GM10248 (cell line): ENCODE results near the gene PLSCR1.

Experiments
- CTCF ChIA-PET: fragments of 300-600 bp; sonication (Branson Sonifier 250); formaldehyde crosslinking; extraction: SDS; loops from one replicate; lab custom pipeline; 2021; ENCODE audit warnings: antibody characterized with exemption; lab: Yijun Ruan, JAX
- POLR2A ChIA-PET: fragments of 350-650 bp; sonication (Branson Sonifier 250); formaldehyde crosslinking; extraction: SDS; loops from one replicate; lab custom pipeline; 2020; ENCODE audit warnings: antibody characterized with exemption; lab: Yijun Ruan, JAX
- DNase-seq: peaks from one replicate; pipeline ENCODE4 v3.0.0; 2012; ENCODE audit errors: extremely low spot score
- TF ChIP-seq, protein P1 (sequence below): IDR thresholded peaks from 2 replicates; pipeline ENCODE4 v1.5.1; 2012; ENCODE audit warnings: mild to moderate bottlenecking, low read depth; ENCODE audit errors: extremely low read depth, missing control alignments, control extremely low read depth

The PLSCR1 gene

DNA sequence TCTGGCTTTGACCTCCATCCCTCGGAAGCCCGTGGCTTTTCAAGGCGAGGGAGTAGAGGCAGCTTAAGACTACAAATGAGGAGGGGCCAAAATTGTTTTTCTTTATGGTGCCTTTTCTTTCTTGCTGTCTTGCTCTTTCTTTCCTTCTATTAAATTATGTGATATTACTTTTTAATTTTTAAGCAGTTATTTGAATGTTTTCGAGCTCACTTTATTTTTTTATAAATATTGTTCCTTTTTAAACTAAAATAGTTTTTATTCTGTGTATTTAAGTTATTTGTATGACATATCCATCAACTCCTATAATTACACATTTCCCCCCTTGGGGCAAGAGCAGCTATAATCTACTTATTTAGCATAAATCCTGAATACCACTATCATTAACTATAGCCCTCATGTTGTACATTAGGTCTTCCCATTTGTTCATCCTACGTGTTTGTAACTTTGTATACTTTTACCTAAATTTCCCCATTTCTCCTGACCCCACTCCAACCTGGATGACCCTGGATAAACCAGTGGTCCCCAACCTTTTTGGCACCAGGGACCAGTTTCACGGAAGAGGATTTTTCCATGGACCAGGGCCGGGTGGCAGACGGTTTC, 622 bp upstream of the PLSCR1 start:
- TF ChIP-seq, protein P1, sequence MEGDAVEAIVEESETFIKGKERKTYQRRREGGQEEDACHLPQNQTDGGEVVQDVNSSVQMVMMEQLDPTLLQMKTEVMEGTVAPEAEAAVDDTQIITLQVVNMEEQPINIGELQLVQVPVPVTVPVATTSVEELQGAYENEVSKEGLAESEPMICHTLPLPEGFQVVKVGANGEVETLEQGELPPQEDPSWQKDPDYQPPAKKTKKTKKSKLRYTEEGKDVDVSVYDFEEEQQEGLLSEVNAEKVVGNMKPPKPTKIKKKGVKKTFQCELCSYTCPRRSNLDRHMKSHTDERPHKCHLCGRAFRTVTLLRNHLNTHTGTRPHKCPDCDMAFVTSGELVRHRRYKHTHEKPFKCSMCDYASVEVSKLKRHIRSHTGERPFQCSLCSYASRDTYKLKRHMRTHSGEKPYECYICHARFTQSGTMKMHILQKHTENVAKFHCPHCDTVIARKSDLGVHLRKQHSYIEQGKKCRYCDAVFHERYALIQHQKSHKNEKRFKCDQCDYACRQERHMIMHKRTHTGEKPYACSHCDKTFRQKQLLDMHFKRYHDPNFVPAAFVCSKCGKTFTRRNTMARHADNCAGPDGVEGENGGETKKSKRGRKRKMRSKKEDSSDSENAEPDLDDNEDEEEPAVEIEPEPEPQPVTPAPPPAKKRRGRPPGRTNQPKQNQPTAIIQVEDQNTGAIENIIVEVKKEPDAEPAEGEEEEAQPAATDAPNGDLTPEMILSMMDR: no peak
- no peak for DNase-seq
- CTCF ChIA-PET: interaction anchor here (0.8 to 2.1 kb wide), 4 partner anchors 9 to 355 kb away, joined by 3 to 6 read pairs (median 3); no protein-coding TSS in a partner anchor
- POLR2A ChIA-PET: interaction anchor here (0.6 kb wide), 1 partner anchor 54 kb away, joined by 3 read pairs; no protein-coding TSS in a partner anchor

GRCh38 chr3:146543461-146544001, 876 bp downstream of the PLSCR1 start:
- TF ChIP-seq, protein P1: no peak
- POLR2A ChIA-PET: no interaction called here
- no peak for DNase-seq
- CTCF ChIA-PET: interaction anchor here (0.9 to 2.1 kb wide), 7 partner anchors 10 to 354 kb away, joined by 3 to 6 read pairs (median 4); no protein-coding TSS in a partner anchor

GRCh38 chr3:146542978-146543377, 1.4 kb downstream of the PLSCR1 start:
- ChIA-PET CTCF (interaction anchor here (0.9 to 1.4 kb wide), 5 partner anchors 10 to 353 kb away, joined by 3 to 5 read pairs (median 4); no protein-coding TSS in a partner anchor), POLR2A (no interaction called here)
- no peak for DNase-seq
- TF ChIP-seq, protein P1: no peak

- DNase-seq: no peak
- TF ChIP-seq, protein P1: no peak
- ChIA-PET CTCF (interaction anchor here (1.0 kb wide), 2 partner anchors 17 to 36 kb away, joined by 3 to 5 read pairs; no protein-coding TSS in a partner anchor), POLR2A (no interaction called here)
Observed at GRCh38 chr3:146542179-146542578, 2.2 kb downstream of the PLSCR1 start.

GRCh38 chr3:146540978-146541377, 3.4 kb downstream of the PLSCR1 start:
- TF ChIP-seq, protein P1: no peak
- ChIA-PET CTCF (interaction anchor here (1.0 to 1.8 kb wide), 6 partner anchors 9 to 76 kb away, joined by 3 to 6 read pairs (median 4); no protein-coding TSS in a partner anchor), POLR2A (no interaction called here)
- DNase-seq: no peak

DNA sequence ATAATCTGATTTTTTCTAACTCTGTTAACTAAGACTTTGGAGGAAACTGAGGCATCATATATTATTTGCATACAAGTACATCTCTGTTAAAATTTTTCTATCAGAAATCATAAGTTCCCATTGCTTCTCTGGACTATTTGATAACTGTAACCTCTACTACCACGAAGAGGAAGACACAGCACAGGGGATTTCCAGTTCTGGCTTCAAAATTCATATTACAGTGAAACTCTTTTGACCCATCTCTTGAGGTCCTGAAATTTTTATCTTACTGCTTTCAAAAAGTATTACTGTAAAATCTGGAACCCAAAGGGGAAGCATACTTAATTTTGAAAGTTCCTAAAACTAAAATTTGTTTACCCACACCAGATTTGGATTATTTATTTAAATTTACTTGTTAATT, 4.2 kb downstream of the PLSCR1 start:
- DNase-seq: no peak
- TF ChIP-seq, protein P1: no peak
- ChIA-PET CTCF (interaction anchor here (1.3 to 1.8 kb wide), 3 partner anchors 8 to 75 kb away, joined by 3 to 6 read pairs (median 4); no protein-coding TSS in a partner anchor), POLR2A (no interaction called here)
